Neural crest cell (in vitro differentiated cells): Measurements from ENCODE around the gene XPNPEP2. TPM values are rescaled to one million over a fixed set of nuclear protein-coding genes. Genes with fewer than 3 reads are reported as not detected.

ENCODE experiments used
- DNase-seq: peaks from one replicate; pipeline ENCODE4 v3.0.0; 2021; ENCODE audit warnings: low read depth, mixed read lengths, low spot score
- H3K27ac Mint-ChIP-seq: one replicate; pipeline ENCODE4 v1.8.0; 2021; ENCODE audit warnings: mild to moderate bottlenecking, mixed read lengths; ENCODE audit not compliant: unreplicated experiment
- H3K27me3 Mint-ChIP-seq: 2 replicates; pipeline ENCODE4 v1.8.0; 2021; ENCODE audit warnings: low read depth, mild to moderate bottlenecking, mixed read lengths
- H3K36me3 Mint-ChIP-seq: 2 replicates; pipeline ENCODE4 v1.8.0; 2021; ENCODE audit warnings: low read depth, mild to moderate bottlenecking, mixed read lengths
- H3K4me1 Mint-ChIP-seq: 2 replicates; pipeline ENCODE4 v1.8.0; 2021; ENCODE audit warnings: mixed read lengths
- H3K4me3 Mint-ChIP-seq: one replicate; pipeline ENCODE4 v1.8.0; 2021; ENCODE audit warnings: mild to moderate bottlenecking, mixed read lengths
- H3K9me3 Mint-ChIP-seq: 2 replicates; pipeline ENCODE4 v1.8.0; 2021; ENCODE audit warnings: mixed read lengths
- CTCF ChIP-seq: fragments of 200-600 bp; sonication (generic); conservative IDR thresholded peaks from 2 replicates; pipeline ENCODE4 v1.5.0; 2021; ENCODE audit warnings: antibody characterized with exemption, mild to moderate bottlenecking
- total RNA-seq: library from RNA; stranded (reverse); gene quantifications from 2 replicates; pipeline ENCODE4 v1.2.1, GENCODE V29; 2021

XPNPEP2 gene
- total RNA-seq, 1 donor from 2014 or later: 0.40 TPM

GRCh38 chrX:129719268-129719667 lies 19.5 kb upstream of the XPNPEP2 start:
- Mint-ChIP-seq H3K4me1 (no peaks in the 10 kb centered on the region), H3K27ac (no peak overlapping the region), H3K4me3 (no peak overlapping the region), H3K36me3 (no peaks in the 10 kb centered on the region), H3K9me3 (peaks cover 3% of the 10 kb centered on the region), H3K27me3 (peaks cover 3% of the 10 kb centered on the region)
- no peak for TF ChIP-seq CTCF
- no peak for DNase-seq

GRCh38 chrX:129719931-129720530 lies 18.7 kb upstream of the XPNPEP2 start:
- Mint-ChIP-seq H3K27me3 (peaks cover 3% of the 10 kb centered on the region), H3K9me3 (peaks cover 3% of the 10 kb centered on the region), H3K27ac (no peak overlapping the region), H3K36me3 (no peaks in the 10 kb centered on the region), H3K4me1 (no peaks in the 10 kb centered on the region), H3K4me3 (no peak overlapping the region)
- no peak for TF ChIP-seq CTCF
- no peak for DNase-seq

- Mint-ChIP-seq H3K4me1 (no peaks in the 10 kb centered on the region), H3K4me3 (no peak overlapping the region), H3K27me3 (peaks cover 3% of the 10 kb centered on the region), H3K27ac (no peak overlapping the region), H3K36me3 (no peaks in the 10 kb centered on the region), H3K9me3 (peaks cover 3% of the 10 kb centered on the region)
- TF ChIP-seq CTCF: no peak
- DNase-seq: no peak
These were observed 18.0 kb upstream of the XPNPEP2 start for GRCh38 chrX:129720741-129721140.

GRCh38 chrX:129721414-129721813 lies 17.4 kb upstream of the XPNPEP2 start:
- Mint-ChIP-seq H3K36me3 (no peaks in the 10 kb centered on the region), H3K27ac (no peak overlapping the region), H3K9me3 (no peaks in the 10 kb centered on the region), H3K4me3 (no peak overlapping the region), H3K27me3 (peaks cover 3% of the 10 kb centered on the region), H3K4me1 (no peaks in the 10 kb centered on the region)
- no peak for TF ChIP-seq CTCF
- no peak for DNase-seq

GRCh38 chrX:129721870-129722269 lies 16.9 kb upstream of the XPNPEP2 start:
- H3K9me3 Mint-ChIP-seq: no peaks in the 10 kb centered on the region

More at GRCh38 chrX:129721870-129722269, 16.9 kb upstream of the XPNPEP2 start:
- H3K4me1 Mint-ChIP-seq: no peaks in the 10 kb centered on the region
- TF ChIP-seq CTCF: no peak
- no peak overlapping the region for H3K27ac Mint-ChIP-seq
- H3K4me3 Mint-ChIP-seq: no peak overlapping the region
- no peaks in the 10 kb centered on the region for H3K36me3 Mint-ChIP-seq
- no peak for DNase-seq
- peaks cover 3% of the 10 kb centered on the region for H3K27me3 Mint-ChIP-seq
